BJ (cell line): ENCODE data around the gene WIZ. TPM values are rescaled to one million over a fixed set of nuclear protein-coding genes. Genes with fewer than 3 reads are reported as not detected.

Experiments used
- CTCF ChIA-PET: fragments of 350-600 bp; formaldehyde crosslinking; extraction: SDS; loops from one replicate; lab custom pipeline; 2021; ENCODE audit warnings: antibody characterized with exemption, inconsistent platforms; lab: Yijun Ruan, JAX
- POLR2A ChIA-PET: fragments of 300-600 bp; sonication (Branson Sonifier 250); formaldehyde crosslinking; extraction: SDS; loops from one replicate; lab custom pipeline; 2021; ENCODE audit warnings: antibody characterized with exemption; lab: Charles Lee
- DNase-seq: peaks from one replicate; pipeline ENCODE4 v3.0.0-alpha.2; 2011; ENCODE audit warnings: low read depth
- H3K27me3 ChIP-seq: 2 replicates; pipeline ENCODE4 v1.6.0; 2011; ENCODE audit warnings: low read length; ENCODE audit not compliant: control insufficient read depth, insufficient read depth
- H3K36me3 ChIP-seq: 2 replicates; pipeline ENCODE4 v1.5.1; 2011; ENCODE audit warnings: low read length; ENCODE audit not compliant: control insufficient read depth, insufficient read depth
- H3K4me3 ChIP-seq: 2 replicates; pipeline ENCODE4 v1.5.1; 2011; ENCODE audit warnings: low read depth, mild to moderate bottlenecking, control low read depth, low read length
- polyA plus RNA-seq: library from polyadenylated mRNA; depleted of rRNA; stranded (reverse); fragments of >200 nt; gene quantifications from 2 replicates; pipeline ENCODE4 v1.2.3, GENCODE V29; 2011
- TF ChIP-seq, protein P1 (sequence below): IDR thresholded peaks from 2 replicates; pipeline ENCODE4 v1.5.1; 2011; ENCODE audit warnings: low read depth, mild to moderate bottlenecking, control low read depth, inconsistent platforms, low read length, moderate library complexity; ENCODE audit not compliant: insufficient read depth

WIZ gene
- polyA plus RNA-seq, 1 experiment = 10.9 TPM

DNA sequence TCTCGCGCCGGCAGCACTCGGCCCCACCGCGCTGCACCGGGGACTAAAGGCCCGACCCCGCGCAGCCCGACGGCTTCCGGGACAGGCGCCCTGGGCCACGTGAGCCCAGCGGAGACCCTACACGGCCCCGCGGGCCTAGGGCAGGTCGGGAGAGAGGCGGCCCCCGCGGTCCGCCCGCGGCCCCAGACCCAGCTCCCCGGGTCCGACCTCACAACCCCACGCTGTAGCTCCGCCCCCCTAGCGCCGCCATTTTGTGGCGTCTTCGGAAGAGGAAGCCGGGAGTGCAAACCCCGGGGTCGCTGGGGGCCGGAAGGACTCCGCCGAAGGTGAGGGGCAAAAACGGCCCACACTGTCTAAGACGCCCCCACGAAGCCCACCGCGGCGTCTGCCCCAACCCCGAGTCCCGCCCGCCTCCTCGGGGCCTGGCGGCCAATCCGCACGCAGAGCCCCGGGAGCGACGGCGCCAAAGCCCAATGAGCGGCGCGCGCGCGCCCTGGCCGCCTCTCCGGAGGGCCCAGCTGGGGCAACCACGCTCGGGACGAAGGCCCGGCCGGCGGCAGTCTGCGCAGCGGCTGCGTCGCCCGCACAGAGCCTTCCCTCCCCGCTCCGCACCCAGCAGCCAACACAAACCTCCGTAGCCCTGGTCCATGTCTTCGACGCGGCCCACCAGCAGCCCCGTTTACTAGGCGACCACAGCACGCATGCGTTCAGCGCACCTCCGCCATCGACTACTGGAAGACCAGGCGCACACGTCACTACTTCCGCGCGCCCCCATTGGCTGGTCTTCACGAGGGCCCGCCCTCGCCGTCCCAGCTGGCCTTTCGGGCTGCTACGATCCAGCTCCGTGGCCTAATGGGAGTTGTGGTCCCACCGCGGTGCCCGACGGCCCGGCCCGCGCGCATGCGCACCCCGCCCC, 70.4 kb downstream of the WIZ start, which contains the start of gene AKAP8:
AKAP8 (minus strand) TSS at position 705 of the 916 bp plus-strand sequence; CDS start at position 649, 56 bp downstream.
- TF ChIP-seq, protein P1, sequence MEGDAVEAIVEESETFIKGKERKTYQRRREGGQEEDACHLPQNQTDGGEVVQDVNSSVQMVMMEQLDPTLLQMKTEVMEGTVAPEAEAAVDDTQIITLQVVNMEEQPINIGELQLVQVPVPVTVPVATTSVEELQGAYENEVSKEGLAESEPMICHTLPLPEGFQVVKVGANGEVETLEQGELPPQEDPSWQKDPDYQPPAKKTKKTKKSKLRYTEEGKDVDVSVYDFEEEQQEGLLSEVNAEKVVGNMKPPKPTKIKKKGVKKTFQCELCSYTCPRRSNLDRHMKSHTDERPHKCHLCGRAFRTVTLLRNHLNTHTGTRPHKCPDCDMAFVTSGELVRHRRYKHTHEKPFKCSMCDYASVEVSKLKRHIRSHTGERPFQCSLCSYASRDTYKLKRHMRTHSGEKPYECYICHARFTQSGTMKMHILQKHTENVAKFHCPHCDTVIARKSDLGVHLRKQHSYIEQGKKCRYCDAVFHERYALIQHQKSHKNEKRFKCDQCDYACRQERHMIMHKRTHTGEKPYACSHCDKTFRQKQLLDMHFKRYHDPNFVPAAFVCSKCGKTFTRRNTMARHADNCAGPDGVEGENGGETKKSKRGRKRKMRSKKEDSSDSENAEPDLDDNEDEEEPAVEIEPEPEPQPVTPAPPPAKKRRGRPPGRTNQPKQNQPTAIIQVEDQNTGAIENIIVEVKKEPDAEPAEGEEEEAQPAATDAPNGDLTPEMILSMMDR = no peak
- POLR2A ChIA-PET = interaction anchor here (0.5 to 1.4 kb wide), 4 partner anchors 39 to 253 kb away, joined by 3 to 7 read pairs (median 5); partner anchors contain the start of gene AKAP8L
- CTCF ChIA-PET = interaction anchor here (0.6 to 1.9 kb wide), 9 partner anchors 10 to 202 kb away, joined by 3 to 8 read pairs (median 3); partner anchors contain the start of gene AKAP8L
- peak within 1 kb of the TSS; percentile 89 for H3K4me3 ChIP-seq
- peak; percentile 92 for DNase-seq
- peaks cover 3% of the 10 kb centered on the region for H3K36me3 ChIP-seq
- no peaks in the 10 kb centered on the region for H3K27me3 ChIP-seq

DNA sequence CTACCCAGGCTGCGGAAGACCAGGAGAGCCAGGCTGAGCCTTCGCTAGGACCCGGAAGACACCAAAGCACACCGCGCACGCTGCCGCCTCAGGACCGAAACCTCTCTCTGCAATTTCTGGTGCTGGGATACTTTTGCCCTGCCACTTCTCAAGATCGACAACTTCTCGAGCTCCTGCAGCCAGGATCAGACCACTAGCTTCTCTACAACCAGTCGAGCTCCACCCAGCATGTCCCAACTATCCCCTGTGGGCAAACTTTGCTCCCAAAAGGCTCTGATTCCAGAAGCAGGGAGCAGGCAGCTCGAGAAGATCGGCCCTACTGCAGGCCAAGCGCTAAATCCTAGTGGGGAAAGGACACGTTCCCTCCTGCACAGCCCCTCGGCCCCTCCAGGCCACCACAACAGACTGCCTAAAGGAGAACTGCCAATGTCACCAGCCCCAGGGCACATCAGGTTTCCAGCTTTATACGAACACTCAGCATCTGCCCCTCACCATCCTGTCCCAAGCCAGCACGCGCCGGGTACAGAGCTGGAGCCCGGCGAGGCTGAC, 71.1 kb downstream of the WIZ start:
- TF ChIP-seq, protein P1 = no peak
- Histone ChIP-seq H3K4me3 (peak overlapping the region; percentile 89), H3K36me3 (peaks cover 6% of the 10 kb centered on the region), H3K27me3 (no peaks in the 10 kb centered on the region)
- ChIA-PET CTCF (interaction anchor here (0.6 to 1.9 kb wide), 9 partner anchors 10 to 201 kb away, joined by 3 to 8 read pairs (median 3); partner anchors contain the start of gene AKAP8L), POLR2A (interaction anchor here (0.5 to 1.4 kb wide), 4 partner anchors 40 to 252 kb away, joined by 3 to 7 read pairs (median 5); partner anchors contain the start of gene AKAP8L)
- DNase-seq = no peak

DNA sequence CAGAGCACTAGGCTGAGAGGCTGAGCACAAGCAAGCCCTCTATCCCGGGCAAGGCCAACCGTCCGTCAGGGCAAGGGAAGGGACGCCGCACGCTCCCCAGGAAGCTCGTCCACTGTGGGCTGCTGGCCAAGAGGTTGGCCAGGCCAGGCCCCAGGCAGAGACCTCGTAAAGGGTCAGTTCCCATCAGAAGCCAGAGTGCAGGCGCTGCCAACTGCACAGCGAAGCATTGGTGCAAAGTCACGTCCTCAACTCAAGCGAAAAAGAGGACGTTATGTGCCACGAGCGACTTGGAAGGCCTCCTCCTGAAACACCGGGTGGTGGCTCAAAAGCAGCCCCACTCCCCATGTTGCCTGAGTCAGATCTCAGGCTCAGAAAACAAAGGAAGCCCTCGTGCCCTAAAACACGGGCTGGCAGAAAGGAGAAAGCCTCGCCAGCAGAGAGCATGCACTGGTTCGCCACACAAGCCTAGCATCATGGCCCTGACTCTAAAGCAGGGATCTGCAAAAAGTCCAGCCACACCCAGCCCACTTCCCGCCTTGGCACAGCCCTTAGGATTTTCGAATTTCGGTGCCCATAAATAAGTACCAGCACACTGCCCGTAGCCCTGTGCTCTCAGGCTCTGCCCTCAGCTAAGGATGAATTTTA, 74.8 kb downstream of the WIZ start:
- TF ChIP-seq, protein P1 = no peak
- Histone ChIP-seq H3K27me3 (no peaks in the 10 kb centered on the region), H3K4me3 (no peak overlapping the region), H3K36me3 (peaks cover 28% of the 10 kb centered on the region)
- ChIA-PET POLR2A (no interaction called here), CTCF (interaction anchor here (1.2 kb wide), 1 partner anchor 77 kb away, joined by 3 read pairs; no protein-coding TSS in a partner anchor)
- DNase-seq = no peak

DNA sequence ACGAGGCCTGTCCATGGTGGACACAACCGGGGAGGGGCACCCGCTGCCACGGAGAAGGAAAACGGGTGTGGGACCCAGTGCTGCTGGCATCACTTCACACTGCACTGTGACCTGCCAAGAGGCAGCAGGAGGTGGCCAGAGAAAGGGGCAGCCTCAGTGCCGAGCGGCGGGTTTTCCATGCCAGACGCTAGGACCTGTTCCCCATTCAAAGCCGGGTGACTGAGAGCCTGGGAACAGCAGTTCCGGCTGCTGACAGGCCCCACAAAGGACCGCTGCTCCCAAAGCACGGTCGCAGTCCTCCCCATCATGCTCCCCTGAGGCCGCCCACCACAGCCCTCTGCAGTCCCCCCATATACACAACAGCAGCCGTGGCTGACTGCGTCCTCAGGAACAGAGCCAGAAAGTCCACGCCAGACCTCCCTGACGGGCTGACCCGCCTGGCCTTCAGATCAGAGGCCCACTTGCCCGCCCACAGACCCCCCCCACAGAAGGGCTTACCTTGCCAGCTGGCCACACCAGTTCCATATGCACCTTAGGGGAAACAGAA, 75.6 kb downstream of the WIZ start:
- TF ChIP-seq, protein P1 = no peak
- no peak for DNase-seq

More for the DNA sequence above, 75.6 kb downstream of the WIZ start:
- Histone ChIP-seq H3K27me3 (no peaks in the 10 kb centered on the region), H3K4me3 (no peak overlapping the region), H3K36me3 (peaks cover 36% of the 10 kb centered on the region)
- POLR2A ChIA-PET = no interaction called here
- CTCF ChIA-PET = no interaction called here
